ENCODE measurements around the gene ZHX3. TPM values are rescaled to one million over a fixed set of nuclear protein-coding genes. Genes with fewer than 3 reads are reported as not detected.
A peak's percentile ranks its signal among the peaks of the same experiment; 100 is the strongest.

ZHX3 gene
- polyA plus RNA-seq, 3 donors, result 0.58 to 3.2 (median 1.1) TPM

DNA sequence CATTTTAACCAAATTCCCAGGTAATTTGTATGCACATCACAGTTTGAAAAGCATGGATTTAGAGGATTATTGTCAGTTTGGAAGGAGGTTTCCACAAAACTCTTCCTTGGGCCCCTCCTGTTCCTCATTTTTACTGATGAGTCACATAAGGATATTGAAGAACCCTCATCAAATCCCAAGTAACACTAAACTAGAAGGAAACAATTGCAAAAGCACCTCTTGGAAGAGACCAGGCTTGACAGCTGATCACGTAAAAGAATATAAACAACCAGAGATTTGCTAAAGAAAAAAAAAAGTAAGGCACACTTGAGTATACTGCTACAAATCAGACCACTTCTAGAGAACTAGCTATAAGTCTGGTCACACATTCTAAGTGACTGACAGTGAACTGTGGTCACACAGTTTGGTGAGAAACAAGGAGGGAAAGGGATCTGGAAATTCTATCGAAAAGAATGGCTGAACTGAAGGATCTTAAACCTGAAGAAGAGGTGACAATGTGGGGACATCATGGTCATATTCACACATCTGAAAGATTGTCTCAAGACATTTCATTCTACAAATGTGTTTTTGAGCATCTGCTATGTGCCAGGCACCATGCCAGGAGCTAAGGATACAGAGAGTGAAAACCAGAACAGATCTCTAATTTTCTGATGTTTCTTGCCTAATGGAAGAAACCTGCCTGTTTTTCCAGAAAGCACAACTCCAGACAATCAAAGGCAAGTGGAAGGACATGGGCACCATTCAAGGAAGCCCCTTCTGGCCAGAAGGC, 24.1 kb downstream of the ZHX3 start:
- no peak overlapping the region for H3K4me2 ChIP-seq (replicated peaks; ENCODE audit: extremely low read depth, low read length, poor library complexity, severe bottlenecking)
- no peaks in the 10 kb centered on the region for H4K20me1 ChIP-seq (ENCODE audit: insufficient read depth, low read length)
- peaks cover 0 to 11% of the 10 kb centered on the region in 2 donors for H3K27me3 ChIP-seq (ENCODE audit: control insufficient read depth in 2 of 2, insufficient read depth in 2 of 2, low read length in 2 of 2)
- DNase-seq, result no peak
- H3K9me3 ChIP-seq (replicated peaks in 1 of 2; ENCODE audit: control insufficient read depth in 1 of 2, insufficient read depth in 1 of 2, low read length in 2 of 2), result no peaks in the 10 kb centered on the region
- intact Hi-C loops (cut with micrococcal nuclease), result no loop called here
- H3K4me3 ChIP-seq (replicated peaks in 1 of 3; ENCODE audit: low read depth in 2 of 3, low read length in 3 of 3), result no peak overlapping the region
- H3K9me3 Mint-ChIP-seq, result no peaks in the 10 kb centered on the region
- H3K36me3 Mint-ChIP-seq, result no peaks in the 10 kb centered on the region
- no peaks in the 10 kb centered on the region for H3K79me2 ChIP-seq (ENCODE audit: insufficient read depth, low read length)
- no peak overlapping the region for H3K9ac ChIP-seq (ENCODE audit: insufficient read depth, low read length, poor library complexity, severe bottlenecking)
- no peak overlapping the region for H3K27ac ChIP-seq (ENCODE audit: low read depth in 1 of 2, low read length in 2 of 2)
- no peak overlapping the region for H2AFZ ChIP-seq (ENCODE audit: insufficient read depth, low read depth, low read length, poor library complexity, severe bottlenecking)
- H3K4me1 ChIP-seq (ENCODE audit: control insufficient read depth in 1 of 2, insufficient read depth in 2 of 2, low read length in 2 of 2), result peaks cover 25 to 29% of the 10 kb centered on the region in 2 donors
- no peaks in the 10 kb centered on the region for H3K36me3 ChIP-seq (replicated peaks in 1 of 2; ENCODE audit: control insufficient read depth in 1 of 2, insufficient read depth in 2 of 2, low read length in 2 of 2)
- no peak overlapping the region for H3K27ac Mint-ChIP-seq
- H3K4me1 Mint-ChIP-seq, result peaks cover 24% of the 10 kb centered on the region
- H3K27me3 Mint-ChIP-seq (ENCODE audit: low read depth in 3 of 3), result peaks cover 2 to 8% (median 7%) of the 10 kb centered on the region in 3 donors
- TF ChIP-seq, protein P1, sequence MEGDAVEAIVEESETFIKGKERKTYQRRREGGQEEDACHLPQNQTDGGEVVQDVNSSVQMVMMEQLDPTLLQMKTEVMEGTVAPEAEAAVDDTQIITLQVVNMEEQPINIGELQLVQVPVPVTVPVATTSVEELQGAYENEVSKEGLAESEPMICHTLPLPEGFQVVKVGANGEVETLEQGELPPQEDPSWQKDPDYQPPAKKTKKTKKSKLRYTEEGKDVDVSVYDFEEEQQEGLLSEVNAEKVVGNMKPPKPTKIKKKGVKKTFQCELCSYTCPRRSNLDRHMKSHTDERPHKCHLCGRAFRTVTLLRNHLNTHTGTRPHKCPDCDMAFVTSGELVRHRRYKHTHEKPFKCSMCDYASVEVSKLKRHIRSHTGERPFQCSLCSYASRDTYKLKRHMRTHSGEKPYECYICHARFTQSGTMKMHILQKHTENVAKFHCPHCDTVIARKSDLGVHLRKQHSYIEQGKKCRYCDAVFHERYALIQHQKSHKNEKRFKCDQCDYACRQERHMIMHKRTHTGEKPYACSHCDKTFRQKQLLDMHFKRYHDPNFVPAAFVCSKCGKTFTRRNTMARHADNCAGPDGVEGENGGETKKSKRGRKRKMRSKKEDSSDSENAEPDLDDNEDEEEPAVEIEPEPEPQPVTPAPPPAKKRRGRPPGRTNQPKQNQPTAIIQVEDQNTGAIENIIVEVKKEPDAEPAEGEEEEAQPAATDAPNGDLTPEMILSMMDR (IDR thresholded peaks at IDR 0.05), result no peak
- WGBS (ENCODE audit: insufficient coverage), result no CpG with 5 or more reads among the region's 2 CpGs
- no peak overlapping the region for H3K4me3 Mint-ChIP-seq

DNA sequence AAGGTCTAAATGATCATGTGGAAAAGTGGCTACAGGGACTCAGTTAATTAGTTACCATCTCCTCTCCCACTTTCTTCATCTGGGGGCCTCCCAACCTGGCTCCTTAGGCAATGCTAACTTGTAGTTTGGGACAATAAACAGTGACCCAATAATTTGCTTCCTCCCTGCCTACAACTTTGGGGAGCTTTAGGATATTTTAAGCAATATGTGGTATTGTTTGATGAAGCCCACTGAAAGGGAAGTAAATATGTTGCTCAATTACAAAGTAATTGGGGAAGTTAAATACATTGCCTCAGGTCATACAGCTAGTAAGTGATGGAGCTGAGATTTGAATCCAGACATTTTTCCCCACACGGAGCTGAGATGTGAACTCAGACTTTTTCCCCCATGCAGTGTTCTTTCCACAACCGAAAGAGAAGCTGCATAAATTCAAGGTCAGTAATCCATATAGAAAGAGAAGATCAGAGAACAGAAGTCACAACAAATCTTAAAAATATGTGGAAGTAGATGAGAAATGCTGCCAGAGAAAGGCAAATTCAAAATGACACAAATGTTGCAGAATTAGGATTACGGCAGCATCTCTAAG, 26.6 kb downstream of the ZHX3 start:
- intact Hi-C loops (cut with micrococcal nuclease), result no loop called here
- H3K36me3 ChIP-seq (replicated peaks in 1 of 2; ENCODE audit: control insufficient read depth in 1 of 2, insufficient read depth in 2 of 2, low read length in 2 of 2), result no peaks in the 10 kb centered on the region
- H3K79me2 ChIP-seq (ENCODE audit: insufficient read depth, low read length), result no peaks in the 10 kb centered on the region
- WGBS (ENCODE audit: insufficient coverage), result 60% methylated on average over 1 of the region's 3 CpGs
- peaks cover 0 to 11% of the 10 kb centered on the region in 2 donors for H3K36me3 Mint-ChIP-seq
- H3K9me3 Mint-ChIP-seq, result peaks cover 9 to 17% (median 14%) of the 10 kb centered on the region in 7 donors
- H3K9me3 ChIP-seq (replicated peaks in 1 of 2; ENCODE audit: control insufficient read depth in 1 of 2, insufficient read depth in 1 of 2, low read length in 2 of 2), result peaks cover 11 to 14% of the 10 kb centered on the region in 2 donors
- H3K27me3 ChIP-seq (ENCODE audit: control insufficient read depth in 2 of 2, insufficient read depth in 2 of 2, low read length in 2 of 2), result peaks cover 0 to 9% of the 10 kb centered on the region in 2 donors
- peaks cover 2 to 7% (median 6%) of the 10 kb centered on the region in 3 donors for H3K27me3 Mint-ChIP-seq (ENCODE audit: low read depth in 3 of 3)
- peak overlapping the region; percentile 35 to 89 (median 77) for H3K27ac Mint-ChIP-seq
- peak overlapping the region; percentile 32 for H3K4me2 ChIP-seq (replicated peaks; ENCODE audit: extremely low read depth, low read length, poor library complexity, severe bottlenecking)
- peaks cover 25 to 29% of the 10 kb centered on the region in 2 donors for H3K4me1 ChIP-seq (ENCODE audit: control insufficient read depth in 1 of 2, insufficient read depth in 2 of 2, low read length in 2 of 2)
- TF ChIP-seq, protein P1 (IDR thresholded peaks at IDR 0.05), result no peak
- H3K4me3 Mint-ChIP-seq, result peak overlapping the region in 1 of 2 donors; percentile 77
- peak overlapping the region in 1 of 2 donors; percentile 69 for H3K27ac ChIP-seq (ENCODE audit: low read depth in 1 of 2, low read length in 2 of 2)
- DNase-seq, result peak; percentile 44 to 77 (median 67)
- peaks cover 24% of the 10 kb centered on the region for H3K4me1 Mint-ChIP-seq
- H3K9ac ChIP-seq (ENCODE audit: insufficient read depth, low read length, poor library complexity, severe bottlenecking), result no peak overlapping the region
- H2AFZ ChIP-seq (ENCODE audit: insufficient read depth, low read depth, low read length, poor library complexity, severe bottlenecking), result no peak overlapping the region
- no peaks in the 10 kb centered on the region for H4K20me1 ChIP-seq (ENCODE audit: insufficient read depth, low read length)
- peak overlapping the region in 1 of 3 experiments; percentile 31 for H3K4me3 ChIP-seq (replicated peaks in 1 of 3; ENCODE audit: low read depth in 2 of 3, low read length in 3 of 3)

Measured in CD14-positive monocyte (primary cell).